DOHH2 (cell line): ENCODE measurements around the gene NAA20.

Experiments used
- H3F3A ChIP-seq: fragments of 200-600 bp; sonication (generic), shearing (Covaris generic); 2 replicates; pipeline ENCODE4 v1.6.0; 2016; ENCODE audit warnings: antibody characterized with exemption, mild to moderate bottlenecking; ENCODE audit not compliant: control insufficient read depth, insufficient read depth
- H3K27ac ChIP-seq: fragments of 200-600 bp; sonication (generic); 2 replicates; pipeline ENCODE4 v1.5.1; 2014; ENCODE audit warnings: low read depth, mild to moderate bottlenecking, low read length, moderate library complexity
- H3K27me3 ChIP-seq: fragments of 200-600 bp; sonication (generic); 2 replicates; pipeline ENCODE4 v1.6.1; 2014; ENCODE audit warnings: mild to moderate bottlenecking, low read length, mixed read lengths; ENCODE audit not compliant: control insufficient read depth
- H3K36me3 ChIP-seq: fragments of 200-600 bp; sonication (generic); 2 replicates; pipeline ENCODE4 v1.6.1; 2014; ENCODE audit warnings: mild to moderate bottlenecking, low read length, moderate library complexity, mixed read lengths; ENCODE audit not compliant: control insufficient read depth
- H3K4me1 ChIP-seq: fragments of 200-600 bp; sonication (generic); 2 replicates; pipeline ENCODE4 v1.6.1; 2014; ENCODE audit warnings: mild to moderate bottlenecking, low read length, mixed read lengths; ENCODE audit not compliant: control insufficient read depth
- H3K4me2 ChIP-seq: fragments of 200-600 bp; sonication (generic); 2 replicates; pipeline ENCODE4 v1.6.0; 2014; ENCODE audit warnings: mild to moderate bottlenecking, low read length, moderate library complexity
- H3K4me3 ChIP-seq: fragments of 200-600 bp; sonication (generic); 2 replicates; pipeline ENCODE4 v1.5.1; 2014; ENCODE audit warnings: mild to moderate bottlenecking, low read length, mixed read lengths
- H3K79me2 ChIP-seq: fragments of 200-600 bp; sonication (generic); 2 replicates; pipeline ENCODE4 v1.6.1; 2014; ENCODE audit warnings: mild to moderate bottlenecking, low read length, mixed read lengths; ENCODE audit not compliant: control insufficient read depth
- H3K9me2 ChIP-seq: fragments of 200-600 bp; sonication (generic); replicated peaks from 2 replicates; pipeline ENCODE4 v1.6.1; 2014; ENCODE audit warnings: mild to moderate bottlenecking, low read length, mixed read lengths; ENCODE audit not compliant: control insufficient read depth
- H3K9me3 ChIP-seq: fragments of 200-600 bp; sonication (generic); 2 replicates; pipeline ENCODE4 v1.6.1; 2014; ENCODE audit warnings: antibody characterized with exemption, low read length, mixed read lengths; ENCODE audit not compliant: control insufficient read depth, insufficient read depth
- H4K20me1 ChIP-seq: fragments of 200-600 bp; sonication (generic); 2 replicates; pipeline ENCODE4 v1.6.0; 2014; ENCODE audit warnings: low read depth, mild to moderate bottlenecking, antibody characterized with exemption, low read length, moderate library complexity; ENCODE audit not compliant: control insufficient read depth, insufficient read depth
- EZH2phosphoT487 ChIP-seq: fragments of 200-600 bp; sonication (generic); IDR thresholded peaks from 2 replicates; pipeline ENCODE4 v1.6.1; 2017; ENCODE audit warnings: borderline replicate concordance, mild to moderate bottlenecking, antibody characterized with exemption, low read length, moderate library complexity, mixed read lengths
- TF ChIP-seq, protein P1 (sequence below): fragments of 200-600 bp; sonication (generic); IDR thresholded peaks from one replicate; pipeline ENCODE4 v1.5.1; 2014; ENCODE audit warnings: antibody characterized with exemption, mild to moderate bottlenecking, low read depth, low read length; ENCODE audit not compliant: poor library complexity, severe bottlenecking

Gene NAA20

DNA sequence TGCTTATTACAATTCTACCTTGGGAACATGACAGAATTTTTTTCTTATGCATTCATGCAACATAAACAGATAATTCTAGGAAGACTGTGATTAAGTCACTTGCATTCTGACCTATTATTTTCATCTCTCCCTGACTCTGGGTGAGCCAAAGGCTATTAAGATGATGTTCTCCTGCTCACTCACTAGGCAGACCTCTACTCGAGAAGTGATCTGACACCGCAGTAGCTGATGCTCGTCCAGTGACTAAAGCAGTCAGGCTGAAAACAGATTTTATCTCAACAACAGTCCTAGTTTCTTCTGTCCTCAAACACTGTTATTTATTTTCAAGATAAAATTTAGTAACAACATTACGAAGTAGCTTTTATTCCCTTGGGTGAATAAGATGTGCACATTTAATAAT is 17.3 kb downstream of the NAA20 start:
- H3K36me3 ChIP-seq, result peaks cover 96% of the 10 kb centered on the region
- H4K20me1 ChIP-seq, result no peaks in the 10 kb centered on the region
- H3F3A ChIP-seq, result peaks cover 23% of the 10 kb centered on the region
- no peaks in the 10 kb centered on the region for H3K9me3 ChIP-seq
- 0 out of 2 replicates have a peak, but pooled peaks cover 9% of the 10 kb centered on the region for H3K79me2 ChIP-seq
- no peaks in the 10 kb centered on the region for H3K27me3 ChIP-seq
- H3K27ac ChIP-seq, result no peak overlapping the region
- TF ChIP-seq EZH2phosphoT487, result no peak
- TF ChIP-seq, protein P1, sequence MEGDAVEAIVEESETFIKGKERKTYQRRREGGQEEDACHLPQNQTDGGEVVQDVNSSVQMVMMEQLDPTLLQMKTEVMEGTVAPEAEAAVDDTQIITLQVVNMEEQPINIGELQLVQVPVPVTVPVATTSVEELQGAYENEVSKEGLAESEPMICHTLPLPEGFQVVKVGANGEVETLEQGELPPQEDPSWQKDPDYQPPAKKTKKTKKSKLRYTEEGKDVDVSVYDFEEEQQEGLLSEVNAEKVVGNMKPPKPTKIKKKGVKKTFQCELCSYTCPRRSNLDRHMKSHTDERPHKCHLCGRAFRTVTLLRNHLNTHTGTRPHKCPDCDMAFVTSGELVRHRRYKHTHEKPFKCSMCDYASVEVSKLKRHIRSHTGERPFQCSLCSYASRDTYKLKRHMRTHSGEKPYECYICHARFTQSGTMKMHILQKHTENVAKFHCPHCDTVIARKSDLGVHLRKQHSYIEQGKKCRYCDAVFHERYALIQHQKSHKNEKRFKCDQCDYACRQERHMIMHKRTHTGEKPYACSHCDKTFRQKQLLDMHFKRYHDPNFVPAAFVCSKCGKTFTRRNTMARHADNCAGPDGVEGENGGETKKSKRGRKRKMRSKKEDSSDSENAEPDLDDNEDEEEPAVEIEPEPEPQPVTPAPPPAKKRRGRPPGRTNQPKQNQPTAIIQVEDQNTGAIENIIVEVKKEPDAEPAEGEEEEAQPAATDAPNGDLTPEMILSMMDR, result no peak
- H3K4me1 ChIP-seq, result no peaks in the 10 kb centered on the region
- no peak overlapping the region for H3K4me3 ChIP-seq
- no peak overlapping the region for H3K4me2 ChIP-seq
- no peaks in the 10 kb centered on the region for H3K9me2 ChIP-seq

DNA sequence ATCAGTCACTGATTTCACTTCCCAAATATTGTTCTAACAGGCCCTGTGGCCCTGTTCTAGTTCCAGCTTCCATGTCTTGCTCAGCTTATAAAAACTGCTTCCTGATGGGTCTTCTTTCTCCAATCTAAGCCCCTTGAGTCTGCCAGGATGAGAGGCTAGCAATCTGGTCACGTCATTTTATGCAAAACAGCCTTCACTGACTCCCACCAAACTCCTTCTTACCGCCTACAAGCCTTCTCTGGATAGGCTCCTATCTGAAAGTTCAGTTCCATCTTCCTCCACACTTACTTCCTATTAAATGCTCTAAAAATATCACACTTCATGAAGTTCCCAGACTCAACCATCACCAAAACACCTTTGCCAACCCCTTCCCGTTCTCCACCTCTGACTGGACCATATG is 19.6 kb downstream of the NAA20 start:
- Histone ChIP-seq H3F3A (peaks cover 9% of the 10 kb centered on the region), H3K4me2 (no peak overlapping the region), H3K9me2 (no peaks in the 10 kb centered on the region), H3K9me3 (no peaks in the 10 kb centered on the region), H4K20me1 (no peaks in the 10 kb centered on the region), H3K27ac (no peak overlapping the region), H3K36me3 (peaks cover 99% of the 10 kb centered on the region), H3K27me3 (no peaks in the 10 kb centered on the region), H3K4me1 (no peaks in the 10 kb centered on the region), H3K79me2 (no peaks in the 10 kb centered on the region), H3K4me3 (no peak overlapping the region)
- TF ChIP-seq, protein P1, result no peak
- no peak for TF ChIP-seq EZH2phosphoT487

DNA sequence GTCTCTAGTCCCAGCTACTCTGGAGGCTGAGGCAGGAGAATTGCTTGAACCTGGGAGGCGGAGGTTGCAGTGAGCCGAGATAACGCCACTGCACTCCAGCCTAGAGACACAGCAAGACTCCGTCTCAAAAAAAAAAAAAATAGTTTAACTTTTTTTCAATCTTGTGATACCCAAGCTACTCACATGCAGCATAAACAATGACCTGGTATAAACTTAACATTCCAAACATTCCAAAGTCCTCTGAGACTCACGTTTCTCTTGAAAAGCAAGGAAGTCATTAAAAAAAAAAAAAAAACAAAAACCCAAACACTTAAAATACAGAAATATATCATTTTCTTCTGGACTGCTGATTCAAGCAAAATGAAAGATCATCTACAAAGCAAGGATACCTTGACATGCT is 20.8 kb downstream of the NAA20 start:
- no peak overlapping the region for H3K4me3 ChIP-seq
- no peaks in the 10 kb centered on the region for H3K9me3 ChIP-seq
- H3K27ac ChIP-seq, result no peak overlapping the region
- H3K4me1 ChIP-seq, result no peaks in the 10 kb centered on the region
- no peaks in the 10 kb centered on the region for H4K20me1 ChIP-seq
- TF ChIP-seq, protein P1, result no peak
- TF ChIP-seq EZH2phosphoT487, result no peak
- H3K79me2 ChIP-seq, result no peaks in the 10 kb centered on the region
- H3F3A ChIP-seq, result peaks cover 9% of the 10 kb centered on the region
- H3K36me3 ChIP-seq, result peaks cover 99% of the 10 kb centered on the region
- H3K4me2 ChIP-seq, result no peak overlapping the region
- no peaks in the 10 kb centered on the region for H3K9me2 ChIP-seq
- H3K27me3 ChIP-seq, result no peaks in the 10 kb centered on the region

DNA sequence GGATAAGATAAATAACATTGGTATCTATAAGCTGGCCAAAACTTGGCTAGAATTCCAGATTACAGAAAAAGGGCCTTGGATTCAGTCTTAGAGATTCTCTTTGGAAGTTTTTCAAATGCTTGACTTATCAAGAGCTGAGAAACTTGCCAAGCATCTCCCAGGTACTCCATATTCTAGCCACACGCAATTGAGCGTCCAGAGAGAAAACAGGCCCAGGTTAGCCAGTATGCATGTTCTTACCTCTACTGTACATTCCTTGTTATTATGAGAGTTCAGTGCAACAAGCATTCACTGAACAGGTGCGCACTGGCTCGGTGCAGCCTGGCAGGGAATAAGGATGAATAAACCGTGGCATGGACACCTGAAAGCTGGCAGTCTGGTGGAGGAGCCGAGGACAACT is 21.4 kb downstream of the NAA20 start:
- Histone ChIP-seq H3K27me3 (no peaks in the 10 kb centered on the region), H3F3A (peaks cover 9% of the 10 kb centered on the region), H3K9me2 (no peaks in the 10 kb centered on the region), H3K9me3 (no peaks in the 10 kb centered on the region), H3K4me2 (no peak overlapping the region), H3K27ac (no peak overlapping the region), H3K36me3 (peaks cover 99% of the 10 kb centered on the region), H4K20me1 (no peaks in the 10 kb centered on the region), H3K4me1 (no peaks in the 10 kb centered on the region), H3K4me3 (no peak overlapping the region), H3K79me2 (no peaks in the 10 kb centered on the region)
- TF ChIP-seq, protein P1, result no peak
- no peak for TF ChIP-seq EZH2phosphoT487
